Inferior parietal cortex (tissue), 1 donor: Measurements from ENCODE around the gene TMEM218.

Experiments
- DNase-seq: peaks from one replicate; pipeline ENCODE4 v3.0.0-alpha.2; 2016; ENCODE audit errors: extremely low spot score

Gene TMEM218

GRCh38 chr11:125055107-125055715 lies 56.2 kb downstream of the TMEM218 start:
- DNase-seq, result no peak

- no peak for DNase-seq
These were observed 58.3 kb downstream of the TMEM218 start for GRCh38 chr11:125053167-125053566.

DNA sequence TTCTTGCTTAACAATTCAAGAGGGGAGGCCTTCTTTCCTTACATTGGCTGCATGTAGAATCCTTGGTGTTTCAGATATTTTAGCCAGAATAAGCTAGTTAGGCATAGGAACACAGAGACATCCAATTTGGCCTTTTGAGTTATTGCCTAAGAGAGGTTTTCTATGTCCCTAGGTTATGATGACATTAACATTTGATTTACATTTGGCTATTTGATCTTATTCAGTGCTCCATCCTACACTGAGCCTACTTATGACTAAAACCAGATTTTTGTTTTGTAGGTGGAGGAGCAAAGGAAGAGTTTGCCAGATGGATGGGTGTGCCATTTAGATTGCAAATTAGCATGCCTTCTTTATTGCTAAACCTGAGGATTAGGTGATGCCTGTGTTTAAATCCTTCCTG lies 59.4 kb downstream of the TMEM218 start:
- no peak for DNase-seq

GRCh38 chr11:125049164-125049792 lies 62.1 kb downstream of the TMEM218 start:
- no peak for DNase-seq
